ENCODE measurements around the gene BBLN.

- TF ChIP-seq, protein P1, sequence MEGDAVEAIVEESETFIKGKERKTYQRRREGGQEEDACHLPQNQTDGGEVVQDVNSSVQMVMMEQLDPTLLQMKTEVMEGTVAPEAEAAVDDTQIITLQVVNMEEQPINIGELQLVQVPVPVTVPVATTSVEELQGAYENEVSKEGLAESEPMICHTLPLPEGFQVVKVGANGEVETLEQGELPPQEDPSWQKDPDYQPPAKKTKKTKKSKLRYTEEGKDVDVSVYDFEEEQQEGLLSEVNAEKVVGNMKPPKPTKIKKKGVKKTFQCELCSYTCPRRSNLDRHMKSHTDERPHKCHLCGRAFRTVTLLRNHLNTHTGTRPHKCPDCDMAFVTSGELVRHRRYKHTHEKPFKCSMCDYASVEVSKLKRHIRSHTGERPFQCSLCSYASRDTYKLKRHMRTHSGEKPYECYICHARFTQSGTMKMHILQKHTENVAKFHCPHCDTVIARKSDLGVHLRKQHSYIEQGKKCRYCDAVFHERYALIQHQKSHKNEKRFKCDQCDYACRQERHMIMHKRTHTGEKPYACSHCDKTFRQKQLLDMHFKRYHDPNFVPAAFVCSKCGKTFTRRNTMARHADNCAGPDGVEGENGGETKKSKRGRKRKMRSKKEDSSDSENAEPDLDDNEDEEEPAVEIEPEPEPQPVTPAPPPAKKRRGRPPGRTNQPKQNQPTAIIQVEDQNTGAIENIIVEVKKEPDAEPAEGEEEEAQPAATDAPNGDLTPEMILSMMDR (IDR thresholded peaks at IDR 0.05; ENCODE audit: low read length): no peak
- no peak for TF ChIP-seq EZH2 (optimal IDR thresholded peaks at IDR 0.05; ENCODE audit: low read depth, low read length)
Measured at GRCh38 chr9:128202648-128203023, 42.6 kb downstream of the BBLN start.

Data from MM.1S (cell line).